ENCODE results near the gene SETD1B. TPM values are rescaled to one million over a fixed set of nuclear protein-coding genes. Genes with fewer than 3 reads are reported as not detected.
"Not testable (repeated sequence)": the region's sequence is repeated elsewhere in the genome, so short reads cannot be mapped to it uniquely, and the experiment has no call there.

Gene SETD1B
- total RNA-seq, 1 donor from 2014 or later: 8.6 TPM

DNA sequence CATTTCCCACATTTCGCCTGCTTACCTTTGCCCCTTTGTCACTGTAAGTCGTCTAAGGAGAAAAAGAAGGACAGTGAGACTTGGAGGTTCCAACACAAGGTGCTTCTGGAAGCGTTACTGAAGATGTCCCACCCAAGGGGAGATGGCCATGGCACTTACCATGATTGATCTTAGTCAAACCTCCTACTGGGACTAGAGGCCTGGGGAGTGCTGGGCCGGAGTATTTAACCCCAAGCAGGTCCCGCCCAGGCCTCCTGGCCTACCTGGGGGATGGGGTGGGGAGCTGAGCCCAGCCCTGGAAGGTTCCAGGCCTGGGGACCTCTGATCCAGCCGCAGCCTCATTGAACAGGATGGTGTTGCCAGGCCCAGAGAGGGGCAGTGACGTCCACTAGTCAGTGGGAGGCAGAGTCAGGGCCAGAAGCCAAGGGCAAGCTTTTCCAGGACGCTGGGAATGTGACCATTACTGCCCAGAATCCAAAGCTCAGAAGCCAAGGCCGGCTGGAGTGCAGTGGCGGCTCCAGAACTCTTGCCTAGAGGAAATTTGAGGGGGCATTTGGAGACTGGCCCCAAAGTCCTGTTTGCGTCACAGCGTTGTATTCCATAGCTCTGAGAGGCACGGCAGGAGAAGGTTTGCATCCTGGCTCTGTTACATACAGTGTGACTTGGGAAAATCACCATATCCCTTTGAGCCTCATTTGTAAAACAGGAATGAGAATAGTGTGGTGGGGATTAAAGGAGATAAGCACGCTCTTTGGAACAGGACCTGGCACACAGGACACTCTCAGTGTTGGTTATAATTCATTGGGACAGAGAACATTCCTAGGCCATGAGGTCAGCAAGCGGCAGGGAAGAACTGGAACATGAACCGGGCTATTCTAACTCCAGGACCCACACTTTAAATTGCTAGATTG is 55.1 kb downstream of the SETD1B start, which contains the start of gene HPD:
HPD (minus strand) TSS at position 198 of the 911 bp plus-strand sequence; CDS start at position 162, 36 bp downstream.
- peak; percentile 93 for ATAC-seq (ENCODE audit: poor library complexity)
- intact Hi-C loops (cut with DNase I): no loop called here
- peak; percentile 87 for DNase-seq

DNA sequence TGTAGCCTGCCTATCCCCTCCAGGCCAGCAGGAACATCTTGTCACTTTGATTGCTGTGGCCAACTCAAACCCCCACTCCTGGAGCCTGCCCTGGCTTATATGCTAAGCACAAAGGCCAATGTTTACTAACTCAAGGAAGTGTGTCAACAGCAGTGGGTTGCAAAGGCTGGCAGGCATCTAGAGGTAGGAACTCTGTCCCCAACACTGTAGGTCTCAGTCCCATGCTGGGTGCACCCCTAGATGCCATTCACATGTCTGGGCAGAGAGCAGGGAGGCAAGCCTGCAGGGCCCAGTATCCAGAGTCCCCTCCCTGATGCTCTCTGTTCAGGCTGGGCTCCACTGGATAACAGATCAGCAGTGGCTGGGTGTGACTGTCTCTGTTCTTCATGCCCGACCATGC is 56.4 kb downstream of the SETD1B start:
- intact Hi-C loops (cut with DNase I): no loop called here
- no peak for ATAC-seq (ENCODE audit: poor library complexity)
- no peak for DNase-seq

DNA sequence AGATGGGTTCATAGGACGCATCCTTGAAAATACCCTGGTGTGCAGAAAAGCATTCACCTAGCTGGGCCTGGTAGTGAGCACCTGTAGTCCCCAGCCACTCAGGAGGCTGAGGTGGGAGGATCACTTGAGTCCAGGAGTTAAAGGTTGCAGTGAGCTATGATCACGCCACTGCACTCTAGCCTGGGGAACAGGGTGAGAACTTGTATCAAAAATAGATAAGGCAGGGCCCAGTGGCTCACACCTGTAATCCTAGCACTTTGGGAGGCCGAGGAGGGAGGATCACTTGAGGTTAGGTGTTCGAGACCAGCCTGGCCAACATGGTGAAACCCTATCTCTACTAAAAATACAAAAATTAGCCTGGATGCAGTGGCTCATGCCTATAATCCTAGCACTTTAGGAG is 56.9 kb downstream of the SETD1B start:
- ATAC-seq (ENCODE audit: poor library complexity); DNase-seq; intact Hi-C loops (cut with DNase I): not testable (repeated sequence)

- no peak for DNase-seq
- ATAC-seq (ENCODE audit: poor library complexity): no peak
- intact Hi-C loops (cut with DNase I): no loop called here
Measured at GRCh38 chr12:121861636-121862254, 57.9 kb downstream of the SETD1B start.

GRCh38 chr12:121866331-121866730 is 62.5 kb downstream of the SETD1B start:
- DNase-seq (no peak), ATAC-seq (ENCODE audit: poor library complexity) (no peak)
- intact Hi-C loops (cut with DNase I): no loop called here

DNA sequence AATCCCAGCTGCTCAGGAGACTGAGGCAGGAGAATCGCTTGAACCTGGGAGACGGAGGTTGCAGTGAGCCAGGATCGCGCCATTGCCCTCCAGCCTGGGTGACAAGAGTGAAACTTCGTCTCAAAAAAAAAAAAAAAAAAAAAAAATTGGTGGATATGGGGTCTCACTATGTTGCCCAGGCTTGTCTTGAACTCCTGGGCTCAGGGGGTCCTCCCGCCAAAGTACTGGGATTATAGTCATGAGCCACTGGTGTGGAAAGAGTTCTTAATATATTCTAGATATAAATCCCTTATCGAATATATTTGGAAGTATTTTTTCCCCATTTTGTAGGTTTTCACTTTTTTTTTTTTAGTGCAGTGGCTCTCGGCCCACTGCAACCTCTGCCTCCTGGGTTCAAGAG is 65.4 kb downstream of the SETD1B start:
- intact Hi-C loops (cut with DNase I); ATAC-seq (ENCODE audit: poor library complexity); DNase-seq: not testable (repeated sequence)

DNA sequence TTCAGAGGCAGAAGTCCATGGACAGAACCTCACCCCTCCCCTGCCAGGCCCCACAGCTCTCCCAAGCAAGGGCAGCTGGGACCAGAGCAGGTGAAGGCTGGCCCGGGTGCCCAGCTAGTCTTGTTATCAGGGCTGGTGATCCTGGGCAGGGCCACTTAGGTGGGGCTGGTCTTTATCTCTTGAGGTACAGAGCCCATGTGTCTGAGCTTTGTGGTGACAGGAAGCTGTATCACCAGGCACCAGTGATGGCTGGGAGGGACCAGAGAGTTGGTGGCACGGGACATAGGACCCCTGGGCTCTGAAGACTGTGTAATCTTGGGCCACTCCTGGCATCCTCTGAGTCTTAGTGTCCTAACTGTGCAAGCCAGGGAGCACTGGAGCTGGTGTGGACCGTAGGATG is 67.7 kb downstream of the SETD1B start:
- no peak for ATAC-seq (ENCODE audit: poor library complexity)
- no peak for DNase-seq
- intact Hi-C loops (cut with DNase I): no loop called here

GRCh38 chr12:121872546-121873215 is 68.9 kb downstream of the SETD1B start:
- DNase-seq: peak; percentile 59
- intact Hi-C loops (cut with DNase I): no loop called here
- ATAC-seq (ENCODE audit: poor library complexity): peak; percentile 36

DNA sequence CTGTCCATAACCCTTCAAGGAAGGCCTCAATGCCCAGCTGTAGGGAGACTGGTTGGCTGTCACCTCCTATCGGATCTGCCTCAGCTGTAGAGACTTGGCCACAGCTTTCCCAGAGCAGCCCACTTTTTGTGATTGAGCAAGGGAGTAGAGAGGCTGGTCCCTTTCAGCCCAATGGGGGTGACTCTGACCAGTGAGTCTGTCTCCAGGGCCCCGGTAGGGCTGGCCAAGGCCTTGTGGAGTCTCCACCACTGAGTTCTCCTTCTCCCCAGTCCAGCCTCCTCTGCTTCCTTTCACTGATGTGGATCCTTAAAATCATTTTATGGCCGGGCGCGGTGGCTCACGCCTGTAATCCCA is 69.4 kb downstream of the SETD1B start:
- DNase-seq (peak; percentile 49), ATAC-seq (ENCODE audit: poor library complexity) (no peak)
- intact Hi-C loops (cut with DNase I): no loop called here

GRCh38 chr12:121874071-121874470 is 70.3 kb downstream of the SETD1B start:
- ATAC-seq (ENCODE audit: poor library complexity): peak; percentile 12
- intact Hi-C loops (cut with DNase I): no loop called here
- no peak for DNase-seq

GRCh38 chr12:121875582-121875981 is 71.8 kb downstream of the SETD1B start:
- no peak for DNase-seq
- ATAC-seq (ENCODE audit: poor library complexity): no peak
- intact Hi-C loops (cut with DNase I): no loop called here

DNA sequence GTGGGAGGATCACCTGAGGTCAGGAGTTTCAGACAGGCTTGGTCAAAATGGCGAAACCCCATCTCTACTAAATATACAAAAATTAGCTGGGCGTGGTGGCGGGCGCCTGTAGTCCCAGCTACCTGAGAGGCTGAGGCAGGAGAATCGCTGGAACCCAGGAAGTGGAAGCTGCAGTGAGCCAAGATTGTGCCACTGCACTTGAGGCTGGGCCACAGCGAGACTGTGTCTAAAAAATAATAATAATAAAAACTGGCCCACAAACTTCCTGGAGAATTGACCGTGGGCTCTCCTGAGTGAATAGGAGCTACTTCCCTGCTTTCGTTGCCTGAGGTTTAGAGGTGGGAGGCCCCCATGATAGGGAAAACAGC is 72.3 kb downstream of the SETD1B start:
- DNase-seq; ATAC-seq (ENCODE audit: poor library complexity); intact Hi-C loops (cut with DNase I): not testable (repeated sequence)

Other genes with a start within 250 kb of the SETD1B start
- 10.3 TPM for gene KDM2B, start 223.0 kb upstream of the SETD1B start, total RNA-seq
- gene ORAI1, start 177.5 kb upstream of the SETD1B start, total RNA-seq: 9.6 TPM
- gene MORN3, start 134.4 kb upstream of the SETD1B start, total RNA-seq: 0.11 TPM
- 9.1 TPM for gene TMEM120B, start 91.3 kb upstream of the SETD1B start, total RNA-seq
- 41.8 TPM for gene RHOF, start 10.3 kb upstream of the SETD1B start, total RNA-seq
- gene HPD, start 54.9 kb downstream of the SETD1B start, total RNA-seq: 2.7 TPM
- gene PSMD9, start 84.8 kb downstream of the SETD1B start, total RNA-seq: 34.9 TPM
- 0.65 TPM for gene CFAP251, start 114.6 kb downstream of the SETD1B start, total RNA-seq
- gene BCL7A, start 217.9 kb downstream of the SETD1B start, total RNA-seq: 15.1 TPM